ENCODE data around the gene RGS7. TPM values are rescaled to one million over a fixed set of nuclear protein-coding genes. Genes with fewer than 3 reads are reported as not detected.

Gene RGS7
- total RNA-seq, 1 experiment from 2014 or later = 0.10 TPM

DNA sequence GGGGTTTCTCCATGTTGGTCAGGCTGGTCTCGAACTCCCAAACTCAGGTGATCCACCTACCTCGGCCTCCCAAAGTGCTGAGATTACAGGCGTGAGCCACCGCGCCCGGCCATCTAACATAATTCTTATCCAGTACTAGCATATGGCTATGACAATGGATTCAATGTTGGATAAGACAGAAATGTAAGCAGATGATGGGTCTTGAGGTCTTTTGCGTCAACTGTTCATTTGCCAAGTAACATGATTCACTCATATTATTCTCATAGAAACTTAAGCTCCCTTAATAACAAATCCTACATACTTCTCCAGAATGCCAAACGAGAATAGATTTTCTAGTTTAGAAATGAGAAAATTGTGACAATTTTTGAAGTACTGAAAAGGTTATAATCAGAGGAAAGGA lies 170.3 kb downstream of the RGS7 start:
- DNase-seq (ENCODE audit: low read depth, low spot score) (no peak), ATAC-seq (no peak)
- Histone ChIP-seq H3K27me3 (ENCODE audit: control insufficient read depth, insufficient read depth, low read length) (no peaks in the 10 kb centered on the region), H3K9me3 (ENCODE audit: control insufficient read depth, insufficient read depth, low read depth, low read length) (no peaks in the 10 kb centered on the region), H3K4me1 (ENCODE audit: control insufficient read depth, insufficient read depth, low read length) (no peaks in the 10 kb centered on the region), H3K27ac (ENCODE audit: low read length) (no peak overlapping the region), H3K4me3 (ENCODE audit: low read depth in 2 of 2, low read length in 2 of 2) (no peak overlapping the region), H3K36me3 (ENCODE audit: control insufficient read depth, insufficient read depth, low read length) (no peaks in the 10 kb centered on the region)
- BruUV-seq (replicated peaks) = no TSS peak
- in situ Hi-C loops (cut with HindIII; ENCODE audit: low pct_unique_long_range_greater_than_20kb, low sequenced_read_pairs) (no loop called here), intact Hi-C loops (cut with micrococcal nuclease; ENCODE audit: unreplicated experiment) (no loop called here)
- ChIA-PET POLR2A (no interaction called here), CTCF (no interaction called here)
- TF ChIP-seq, protein P1, sequence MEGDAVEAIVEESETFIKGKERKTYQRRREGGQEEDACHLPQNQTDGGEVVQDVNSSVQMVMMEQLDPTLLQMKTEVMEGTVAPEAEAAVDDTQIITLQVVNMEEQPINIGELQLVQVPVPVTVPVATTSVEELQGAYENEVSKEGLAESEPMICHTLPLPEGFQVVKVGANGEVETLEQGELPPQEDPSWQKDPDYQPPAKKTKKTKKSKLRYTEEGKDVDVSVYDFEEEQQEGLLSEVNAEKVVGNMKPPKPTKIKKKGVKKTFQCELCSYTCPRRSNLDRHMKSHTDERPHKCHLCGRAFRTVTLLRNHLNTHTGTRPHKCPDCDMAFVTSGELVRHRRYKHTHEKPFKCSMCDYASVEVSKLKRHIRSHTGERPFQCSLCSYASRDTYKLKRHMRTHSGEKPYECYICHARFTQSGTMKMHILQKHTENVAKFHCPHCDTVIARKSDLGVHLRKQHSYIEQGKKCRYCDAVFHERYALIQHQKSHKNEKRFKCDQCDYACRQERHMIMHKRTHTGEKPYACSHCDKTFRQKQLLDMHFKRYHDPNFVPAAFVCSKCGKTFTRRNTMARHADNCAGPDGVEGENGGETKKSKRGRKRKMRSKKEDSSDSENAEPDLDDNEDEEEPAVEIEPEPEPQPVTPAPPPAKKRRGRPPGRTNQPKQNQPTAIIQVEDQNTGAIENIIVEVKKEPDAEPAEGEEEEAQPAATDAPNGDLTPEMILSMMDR (IDR thresholded peaks at IDR 0.05) = no peak
- TF ChIP-seq POLR2AphosphoS5 (IDR thresholded peaks at IDR 0.05; ENCODE audit: low read depth, low read length) = no peak

DNA sequence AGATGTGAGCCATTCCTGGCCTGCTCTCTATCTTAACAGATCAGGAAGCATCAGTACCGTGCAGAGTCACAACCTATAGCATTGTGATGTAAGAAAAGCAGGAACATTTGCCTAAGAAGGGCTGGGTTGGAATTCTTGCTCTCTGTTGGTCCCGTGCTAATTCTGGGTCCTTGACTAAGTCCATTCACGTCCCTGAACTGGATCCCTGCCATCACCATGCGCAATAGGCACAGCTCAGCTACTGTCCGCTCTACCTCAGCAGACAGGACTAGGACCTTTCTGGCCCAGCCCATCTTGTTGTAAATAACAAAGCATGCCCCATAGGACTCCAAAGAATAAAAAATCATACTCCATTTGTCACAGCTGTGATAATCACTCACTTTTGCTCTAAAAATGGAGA lies 175.0 kb downstream of the RGS7 start:
- Histone ChIP-seq H3K27ac (ENCODE audit: low read length) (no peak overlapping the region), H3K27me3 (ENCODE audit: control insufficient read depth, insufficient read depth, low read length) (no peaks in the 10 kb centered on the region), H3K4me3 (ENCODE audit: low read depth in 2 of 2, low read length in 2 of 2) (no peak overlapping the region), H3K4me1 (ENCODE audit: control insufficient read depth, insufficient read depth, low read length) (no peaks in the 10 kb centered on the region), H3K9me3 (ENCODE audit: control insufficient read depth, insufficient read depth, low read depth, low read length) (no peaks in the 10 kb centered on the region), H3K36me3 (ENCODE audit: control insufficient read depth, insufficient read depth, low read length) (no peaks in the 10 kb centered on the region)
- no TSS peak for BruUV-seq (replicated peaks)
- no peak for DNase-seq (ENCODE audit: low read depth, low spot score)
- intact Hi-C loops (cut with micrococcal nuclease; ENCODE audit: unreplicated experiment) (no loop called here), in situ Hi-C loops (cut with HindIII; ENCODE audit: low pct_unique_long_range_greater_than_20kb, low sequenced_read_pairs) (no loop called here)
- POLR2A ChIA-PET = interaction anchor here (0.6 kb wide), 1 partner anchor 226 kb away, joined by 3 read pairs; no protein-coding TSS in a partner anchor
- CTCF ChIA-PET = no interaction called here
- TF ChIP-seq POLR2AphosphoS5 (IDR thresholded peaks at IDR 0.05; ENCODE audit: low read depth, low read length) (no peak), TCF7L2 (IDR thresholded peaks at IDR 0.05; ENCODE audit: low read depth, low read length) (no peak), SIN3A (IDR thresholded peaks at IDR 0.05; ENCODE audit: borderline replicate concordance, insufficient read depth, low read depth, low read length) (no peak)
- TF ChIP-seq, protein P1 (IDR thresholded peaks at IDR 0.05) = no peak
- TF ChIP-seq, protein P2, sequence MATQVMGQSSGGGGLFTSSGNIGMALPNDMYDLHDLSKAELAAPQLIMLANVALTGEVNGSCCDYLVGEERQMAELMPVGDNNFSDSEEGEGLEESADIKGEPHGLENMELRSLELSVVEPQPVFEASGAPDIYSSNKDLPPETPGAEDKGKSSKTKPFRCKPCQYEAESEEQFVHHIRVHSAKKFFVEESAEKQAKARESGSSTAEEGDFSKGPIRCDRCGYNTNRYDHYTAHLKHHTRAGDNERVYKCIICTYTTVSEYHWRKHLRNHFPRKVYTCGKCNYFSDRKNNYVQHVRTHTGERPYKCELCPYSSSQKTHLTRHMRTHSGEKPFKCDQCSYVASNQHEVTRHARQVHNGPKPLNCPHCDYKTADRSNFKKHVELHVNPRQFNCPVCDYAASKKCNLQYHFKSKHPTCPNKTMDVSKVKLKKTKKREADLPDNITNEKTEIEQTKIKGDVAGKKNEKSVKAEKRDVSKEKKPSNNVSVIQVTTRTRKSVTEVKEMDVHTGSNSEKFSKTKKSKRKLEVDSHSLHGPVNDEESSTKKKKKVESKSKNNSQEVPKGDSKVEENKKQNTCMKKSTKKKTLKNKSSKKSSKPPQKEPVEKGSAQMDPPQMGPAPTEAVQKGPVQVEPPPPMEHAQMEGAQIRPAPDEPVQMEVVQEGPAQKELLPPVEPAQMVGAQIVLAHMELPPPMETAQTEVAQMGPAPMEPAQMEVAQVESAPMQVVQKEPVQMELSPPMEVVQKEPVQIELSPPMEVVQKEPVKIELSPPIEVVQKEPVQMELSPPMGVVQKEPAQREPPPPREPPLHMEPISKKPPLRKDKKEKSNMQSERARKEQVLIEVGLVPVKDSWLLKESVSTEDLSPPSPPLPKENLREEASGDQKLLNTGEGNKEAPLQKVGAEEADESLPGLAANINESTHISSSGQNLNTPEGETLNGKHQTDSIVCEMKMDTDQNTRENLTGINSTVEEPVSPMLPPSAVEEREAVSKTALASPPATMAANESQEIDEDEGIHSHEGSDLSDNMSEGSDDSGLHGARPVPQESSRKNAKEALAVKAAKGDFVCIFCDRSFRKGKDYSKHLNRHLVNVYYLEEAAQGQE (IDR thresholded peaks at IDR 0.05; ENCODE audit: insufficient read depth in 1 of 2, low read depth in 2 of 2, low read length in 1 of 2) = no peak
- no peak for ATAC-seq
